GM15510 (cell line): ENCODE results near the gene FOXB1.

Experiments
- POLR2A ChIP-seq: IDR thresholded peaks from 3 replicates; pipeline ENCODE4 v1.6.1; 2011; ENCODE audit warnings: borderline replicate concordance; ENCODE audit not compliant: insufficient read length; ENCODE audit errors: extremely low read depth

FOXB1 gene

GRCh38 chr15:60005352-60006202, 1.5 kb downstream of the FOXB1 start:
- no peak for TF ChIP-seq POLR2A

GRCh38 chr15:60006203-60006862, 2.2 kb downstream of the FOXB1 start:
- TF ChIP-seq POLR2A, result no peak

GRCh38 chr15:60006873-60007272, 2.8 kb downstream of the FOXB1 start:
- no peak for TF ChIP-seq POLR2A

- no peak for TF ChIP-seq POLR2A
These were observed 5.2 kb downstream of the FOXB1 start for GRCh38 chr15:60009124-60009960.

- TF ChIP-seq POLR2A, result no peak
These were observed 6.0 kb downstream of the FOXB1 start for GRCh38 chr15:60009980-60010732.

- TF ChIP-seq POLR2A, result no peak
These were observed 6.7 kb downstream of the FOXB1 start for GRCh38 chr15:60010858-60011257.

- TF ChIP-seq POLR2A, result no peak
These were observed 8.6 kb downstream of the FOXB1 start for GRCh38 chr15:60012695-60013094.

GRCh38 chr15:60017538-60018520, 13.7 kb downstream of the FOXB1 start:
- no peak for TF ChIP-seq POLR2A

GRCh38 chr15:60020736-60021135, 16.6 kb downstream of the FOXB1 start:
- no peak for TF ChIP-seq POLR2A

GRCh38 chr15:60021589-60022378, 17.7 kb downstream of the FOXB1 start:
- TF ChIP-seq POLR2A, result no peak

GRCh38 chr15:60022379-60022741, 18.2 kb downstream of the FOXB1 start:
- TF ChIP-seq POLR2A, result no peak

- no peak for TF ChIP-seq POLR2A
These were observed 22.4 kb downstream of the FOXB1 start for GRCh38 chr15:60026555-60026954.

- TF ChIP-seq POLR2A, result no peak
These were observed 31.2 kb downstream of the FOXB1 start for GRCh38 chr15:60035344-60035743.
